ENCODE results near the gene BANP. TPM values are rescaled to one million over a fixed set of nuclear protein-coding genes. Genes with fewer than 3 reads are reported as not detected.
A peak's percentile ranks its signal among the peaks of the same experiment; 100 is the strongest.

Gene BANP
- total RNA-seq, 8 experiments from 2014 or later, result 12.9 to 28.1 (median 18.5) TPM

- Histone ChIP-seq H3K4me3 (no peak overlapping the region), H3K27ac (no peak overlapping the region), H3K4me1 (replicated peaks in 1 of 2) (peaks cover 3 to 5% of the 10 kb centered on the region in 2 donors)
- WGBS, 10 experiments, result 50 to 100% (median 92%) methylated on average over 1 to 9 of the region's 31 CpGs
- in situ Hi-C loops (cut with MboI; ENCODE audit: low pct_unique_long_range_greater_than_20kb in 2 of 9, low sequenced_read_pairs in 9 of 9, unreplicated experiment in 9 of 9), result no loop called here
- no peak for ATAC-seq (replicated peaks in 6 of 8)
Observed at GRCh38 chr16:88064011-88064888, 113.0 kb downstream of the BANP start.

- Histone ChIP-seq H3K4me1 (replicated peaks in 1 of 2) (peaks cover 3 to 5% of the 10 kb centered on the region in 2 donors), H3K27ac (no peak overlapping the region), H3K4me3 (no peak overlapping the region)
- in situ Hi-C loops (cut with MboI; ENCODE audit: low pct_unique_long_range_greater_than_20kb in 2 of 9, low sequenced_read_pairs in 9 of 9, unreplicated experiment in 9 of 9), result no loop called here
- no peak for ATAC-seq (replicated peaks in 6 of 8)
- whole genome bisulfite sequencing, 10 experiments, result 67 to 100% (median 83%) methylated on average over 1 to 13 of the region's 19 CpGs; no CpG with 5 or more reads in 4 of the 10 experiments
Observed at GRCh38 chr16:88064889-88065746, 113.9 kb downstream of the BANP start.

DNA sequence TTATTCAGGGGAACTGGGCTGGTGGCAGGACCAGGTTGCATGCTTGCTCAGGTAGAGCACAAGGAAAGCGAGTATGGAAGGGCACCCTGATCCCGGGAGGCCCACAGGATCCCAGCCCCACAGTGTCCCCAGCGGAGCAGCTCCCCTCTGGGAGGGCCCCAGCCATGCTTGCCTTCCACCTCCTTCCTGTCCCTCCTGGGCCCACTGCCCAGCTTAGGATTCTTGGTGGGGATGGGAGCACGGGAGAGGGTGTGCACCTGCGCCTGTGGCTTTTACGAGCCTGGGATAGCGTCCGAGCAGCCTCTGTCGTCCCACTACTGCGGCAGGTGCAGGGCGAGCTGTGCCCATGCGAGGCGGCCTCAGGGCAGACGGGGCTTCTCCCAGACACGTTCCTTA is 114.5 kb downstream of the BANP start:
- Histone ChIP-seq H3K4me3 (no peak overlapping the region), H3K4me1 (replicated peaks in 1 of 2) (peaks cover 3 to 5% of the 10 kb centered on the region in 2 donors), H3K27ac (no peak overlapping the region)
- whole genome bisulfite sequencing, 10 experiments, result 94 to 100% (median 94%) methylated on average over 1 to 11 of the region's 15 CpGs; no CpG with 5 or more reads in 7 of the 10 experiments
- in situ Hi-C loops (cut with MboI; ENCODE audit: low pct_unique_long_range_greater_than_20kb in 2 of 9, low sequenced_read_pairs in 9 of 9, unreplicated experiment in 9 of 9), result no loop called here
- no peak for ATAC-seq (replicated peaks in 6 of 8)

DNA sequence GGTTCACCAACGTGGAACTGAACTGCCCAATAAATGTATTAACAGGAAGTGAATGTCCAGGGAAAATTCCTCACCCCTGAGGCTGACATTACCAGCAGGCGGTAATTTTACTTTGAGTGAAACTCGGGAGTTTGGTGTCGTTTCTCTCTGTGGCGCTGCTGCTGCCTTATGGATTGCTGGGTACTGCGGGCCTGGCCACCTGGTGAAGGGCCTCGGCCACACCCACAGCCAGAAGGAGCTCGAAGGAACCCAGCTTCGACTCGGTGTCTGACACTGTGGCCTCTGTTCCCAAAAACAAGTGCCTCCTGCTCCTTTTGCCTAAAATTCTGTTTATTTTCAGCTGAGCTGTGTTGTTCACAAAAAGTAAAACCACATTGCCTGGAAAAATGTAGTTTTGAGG is 115.0 kb downstream of the BANP start:
- peaks cover 3 to 5% of the 10 kb centered on the region in 2 donors for H3K4me1 ChIP-seq (replicated peaks in 1 of 2)
- no peak for ATAC-seq (replicated peaks in 6 of 8)
- 52 to 94% (median 67%) methylated on average over 1 to 9 of the region's 10 CpGs; no CpG with 5 or more reads in 3 of the 10 experiments for WGBS, 10 experiments
- in situ Hi-C loops (cut with MboI; ENCODE audit: low pct_unique_long_range_greater_than_20kb in 2 of 9, low sequenced_read_pairs in 9 of 9, unreplicated experiment in 9 of 9), result no loop called here
- H3K27ac ChIP-seq, result no peak overlapping the region
- H3K4me3 ChIP-seq, result no peak overlapping the region

GRCh38 chr16:88066680-88067529 is 115.7 kb downstream of the BANP start:
- in situ Hi-C loops (cut with MboI; ENCODE audit: low pct_unique_long_range_greater_than_20kb in 2 of 9, low sequenced_read_pairs in 9 of 9, unreplicated experiment in 9 of 9), result no loop called here
- peaks cover 3 to 5% of the 10 kb centered on the region in 2 donors for H3K4me1 ChIP-seq (replicated peaks in 1 of 2)
- H3K4me3 ChIP-seq, result no peak overlapping the region
- 71 to 100% (median 98%) methylated on average over 1 to 13 of the region's 29 CpGs; no CpG with 5 or more reads in 3 of the 10 experiments for WGBS, 10 experiments
- no peak overlapping the region for H3K27ac ChIP-seq
- ATAC-seq (replicated peaks in 6 of 8), result no peak

GRCh38 chr16:88067530-88068411 is 116.5 kb downstream of the BANP start:
- Histone ChIP-seq H3K4me1 (replicated peaks in 1 of 2) (peaks cover 3 to 5% of the 10 kb centered on the region in 2 donors), H3K4me3 (no peak overlapping the region), H3K27ac (no peak overlapping the region)
- WGBS, 10 experiments, result no CpG with 5 or more reads among the region's 40 CpGs
- peak in 2 of 8 experiments; percentile 13 to 16 for ATAC-seq (replicated peaks in 6 of 8)
- in situ Hi-C loops (cut with MboI; ENCODE audit: low pct_unique_long_range_greater_than_20kb in 2 of 9, low sequenced_read_pairs in 9 of 9, unreplicated experiment in 9 of 9), result no loop called here

GRCh38 chr16:88068476-88069396 is 117.5 kb downstream of the BANP start:
- in situ Hi-C loops (cut with MboI; ENCODE audit: low pct_unique_long_range_greater_than_20kb in 2 of 9, low sequenced_read_pairs in 9 of 9, unreplicated experiment in 9 of 9), result no loop called here
- no peak for ATAC-seq (replicated peaks in 6 of 8)
- H3K27ac ChIP-seq, result peak overlapping the region in 1 of 2 donors; percentile 19
- H3K4me1 ChIP-seq (replicated peaks in 1 of 2), result no peaks in the 10 kb centered on the region
- H3K4me3 ChIP-seq, result no peak overlapping the region
- 75 to 100% (median 87%) methylated on average over 1 to 8 of the region's 27 CpGs; no CpG with 5 or more reads in 4 of the 10 experiments for WGBS, 10 experiments

- WGBS, 10 experiments, result 76 to 100% (median 85%) methylated on average over 1 to 17 of the region's 25 CpGs; no CpG with 5 or more reads in 1 of the 10 experiments
- in situ Hi-C loops (cut with MboI; ENCODE audit: low pct_unique_long_range_greater_than_20kb in 2 of 9, low sequenced_read_pairs in 9 of 9, unreplicated experiment in 9 of 9), result no loop called here
- no peak for ATAC-seq (replicated peaks in 6 of 8)
Observed at GRCh38 chr16:88069397-88070168, 118.3 kb downstream of the BANP start.

DNA sequence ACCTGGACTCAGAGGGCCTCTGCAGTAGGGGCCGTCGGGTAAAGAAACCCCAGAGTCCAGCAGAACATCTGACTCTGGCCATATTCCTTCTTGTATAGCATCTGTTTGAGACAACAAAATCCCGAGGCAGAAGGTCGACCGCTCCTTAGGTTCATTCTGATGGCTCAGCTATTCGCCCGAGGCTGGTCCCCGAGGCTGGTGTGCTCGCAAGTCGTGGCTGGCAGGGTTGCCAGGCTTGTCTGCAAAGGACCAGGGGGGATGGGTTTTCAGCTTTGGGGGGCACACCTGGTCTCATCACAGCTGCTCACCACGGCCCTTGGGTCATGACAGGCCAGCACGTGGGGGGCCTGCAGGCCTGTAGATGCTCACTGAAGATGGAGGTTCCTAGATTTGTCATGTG is 119.1 kb downstream of the BANP start:
- no peaks in the 10 kb centered on the region for H3K4me1 ChIP-seq (replicated peaks in 1 of 2)
- WGBS, 10 experiments, result 80 to 100% (median 92%) methylated on average over 1 to 10 of the region's 12 CpGs; no CpG with 5 or more reads in 2 of the 10 experiments
- H3K4me3 ChIP-seq, result no peak overlapping the region
- no peak overlapping the region for H3K27ac ChIP-seq
- in situ Hi-C loops (cut with MboI; ENCODE audit: low pct_unique_long_range_greater_than_20kb in 2 of 9, low sequenced_read_pairs in 9 of 9, unreplicated experiment in 9 of 9), result no loop called here
- no peak for ATAC-seq (replicated peaks in 6 of 8)

More at GRCh38 chr16:88069397-88070168, 118.3 kb downstream of the BANP start:
- Histone ChIP-seq H3K4me3 (no peak overlapping the region), H3K27ac (peak overlapping the region in 1 of 2 donors; percentile 19), H3K4me1 (replicated peaks in 1 of 2) (no peaks in the 10 kb centered on the region)

DNA sequence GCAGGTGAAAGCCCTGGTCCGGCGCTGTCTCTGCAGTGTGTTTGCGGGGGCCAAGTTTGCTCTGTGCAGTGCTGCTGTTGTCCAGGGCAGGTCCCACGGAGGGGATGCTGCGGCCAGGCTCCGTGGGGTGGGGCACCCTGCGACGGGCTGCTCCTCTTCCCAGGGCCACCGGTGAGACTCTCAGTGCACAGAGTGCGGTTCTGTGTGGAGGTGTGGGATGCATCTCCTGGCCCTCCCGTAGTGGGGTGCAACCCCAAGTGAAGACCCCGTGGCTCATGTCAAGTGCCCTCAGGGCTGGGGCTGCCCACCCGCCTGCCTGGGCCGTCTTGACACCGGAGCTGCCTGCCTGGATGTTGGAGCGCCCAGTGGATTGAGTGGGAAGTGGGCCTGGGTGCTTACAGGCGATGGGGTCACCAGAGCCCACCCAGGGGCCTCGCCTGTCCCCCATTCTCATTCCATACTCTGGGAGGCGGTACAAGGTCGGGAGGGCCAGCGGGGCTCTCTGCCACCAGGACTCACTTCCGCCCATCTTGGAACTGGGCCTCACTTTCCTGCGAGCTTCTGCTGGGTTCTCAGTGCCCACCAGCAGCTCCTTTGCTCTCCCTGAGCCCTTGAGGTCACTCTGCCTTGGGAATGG is 119.9 kb downstream of the BANP start:
- in situ Hi-C loops (cut with MboI; ENCODE audit: low pct_unique_long_range_greater_than_20kb in 2 of 9, low sequenced_read_pairs in 9 of 9, unreplicated experiment in 9 of 9), result no loop called here
- Histone ChIP-seq H3K27ac (no peak overlapping the region), H3K4me1 (replicated peaks in 1 of 2) (no peaks in the 10 kb centered on the region), H3K4me3 (no peak overlapping the region)
- ATAC-seq (replicated peaks in 6 of 8), result no peak
- WGBS, 10 experiments, result 80 to 100% (median 97%) methylated on average over 1 to 4 of the region's 23 CpGs; no CpG with 5 or more reads in 4 of the 10 experiments

All from motor neuron (in vitro differentiated cells).